HG03095 (cell line): Measurements from ENCODE around the gene XPR1.

Experiments
- ATAC-seq: cut with Tn5 transposase; IDR thresholded peaks from one replicate; pipeline ENCODE4 v1.9.1; 2021; ENCODE audit warnings: moderate library complexity; ENCODE audit not compliant: unreplicated experiment

Gene XPR1

GRCh38 chr1:180631766-180632325, at the start of gene XPR1:
TSS of gene XPR1 (plus strand) at chr1:180632022. CDS start at chr1:180632202, 180 bp downstream.
- peak; percentile 98 for ATAC-seq

DNA sequence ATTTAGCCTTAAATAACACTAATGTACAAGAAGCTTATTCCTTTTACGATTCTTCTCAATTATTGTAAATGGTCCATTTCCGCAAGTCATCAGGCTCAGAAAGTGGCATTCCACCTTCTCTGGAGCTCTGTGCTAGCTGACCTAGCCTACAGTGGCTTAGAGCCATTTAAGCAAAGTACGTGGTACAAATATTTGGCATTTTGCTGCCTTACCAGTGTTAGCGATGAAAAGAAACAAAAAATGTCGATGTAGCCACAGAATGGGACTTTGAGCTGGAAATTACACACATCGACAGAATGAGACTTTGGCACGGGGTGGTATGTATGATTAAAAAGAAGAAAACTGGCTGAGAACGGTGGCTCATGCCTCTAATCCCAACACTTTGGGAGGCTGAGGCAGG, 47.0 kb upstream of the XPR1 start:
- ATAC-seq: no peak

DNA sequence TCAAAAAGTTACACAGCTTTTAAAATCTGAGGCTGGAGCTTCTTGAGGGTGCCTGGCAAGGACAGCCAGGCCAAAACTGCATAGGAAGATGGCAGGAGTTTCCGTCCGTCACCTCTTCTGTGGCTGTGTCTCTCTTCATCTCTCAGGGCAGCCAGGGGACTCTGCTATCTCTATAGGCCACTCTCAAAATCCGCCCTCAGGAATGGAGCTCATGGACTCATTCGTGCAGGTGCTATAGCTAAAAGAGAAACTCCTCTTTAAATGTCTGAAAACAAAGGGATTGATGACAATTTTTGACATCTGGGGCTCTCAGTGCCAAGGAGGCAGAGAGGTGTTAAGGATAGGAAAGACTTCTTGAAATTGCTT, 45.8 kb upstream of the XPR1 start:
- ATAC-seq: no peak

- ATAC-seq: no peak
Measured at GRCh38 chr1:180586671-180587155, 45.1 kb upstream of the XPR1 start.

DNA sequence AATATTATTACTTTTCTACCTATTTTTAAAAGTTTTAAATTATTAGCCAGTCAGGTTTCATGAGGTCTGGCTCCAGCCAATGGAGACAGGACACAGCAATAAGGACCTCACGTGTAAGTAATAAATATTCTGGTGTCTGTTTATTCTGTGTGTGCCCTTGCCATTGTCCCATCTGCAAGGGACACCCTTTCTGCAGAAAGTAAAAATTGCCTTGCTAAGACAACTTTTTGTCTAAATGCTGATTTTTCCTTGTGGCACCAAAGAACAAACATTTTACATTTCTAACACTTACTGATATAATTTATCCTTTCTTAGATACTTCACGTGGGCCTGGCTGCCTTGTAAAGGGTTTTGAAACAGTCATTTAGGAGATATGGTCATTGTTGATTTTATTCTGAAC, 43.7 kb upstream of the XPR1 start:
- no peak for ATAC-seq

DNA sequence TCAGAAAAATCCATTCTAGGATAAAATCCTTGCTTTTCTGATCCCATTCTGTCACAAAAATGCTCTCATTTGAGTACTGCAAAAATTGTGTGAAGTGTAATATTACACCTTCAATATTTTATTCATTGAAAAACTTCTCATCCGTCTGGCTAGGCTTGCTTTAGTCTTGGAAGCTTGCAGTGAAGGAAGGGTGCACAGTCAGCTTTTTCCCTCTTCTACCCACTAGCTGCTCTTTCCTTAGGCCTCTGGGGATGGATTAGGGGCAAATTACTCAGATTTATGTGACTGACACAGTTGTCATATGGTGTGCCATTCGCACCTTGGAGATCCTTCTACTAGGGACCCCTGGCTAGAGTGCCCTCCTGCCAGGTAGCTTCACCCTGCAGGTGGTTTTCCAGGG, 40.9 kb upstream of the XPR1 start:
- ATAC-seq: no peak

DNA sequence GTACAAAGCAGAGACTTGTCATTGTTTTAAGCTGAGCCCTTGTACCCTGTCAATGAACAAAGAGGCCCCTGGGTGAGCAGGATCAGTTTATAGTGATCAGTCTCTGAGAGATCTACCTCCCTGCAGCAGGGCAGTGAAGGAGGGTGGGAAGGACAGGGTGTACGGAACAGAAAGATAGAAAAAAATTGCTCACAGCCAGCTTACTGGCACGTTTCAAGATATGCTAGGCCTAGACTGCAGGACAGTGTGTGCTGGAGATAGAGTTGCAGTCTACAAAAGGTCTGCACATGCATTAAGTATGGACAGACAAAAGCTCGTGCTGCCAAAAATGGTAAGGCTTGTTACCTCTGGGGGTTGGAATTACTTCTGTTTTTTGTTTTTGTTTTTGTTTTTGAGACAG, 38.4 kb upstream of the XPR1 start:
- no peak for ATAC-seq

GRCh38 chr1:180594723-180595122, 37.1 kb upstream of the XPR1 start:
- no peak for ATAC-seq

GRCh38 chr1:180595966-180596365, 35.9 kb upstream of the XPR1 start:
- no peak for ATAC-seq

DNA sequence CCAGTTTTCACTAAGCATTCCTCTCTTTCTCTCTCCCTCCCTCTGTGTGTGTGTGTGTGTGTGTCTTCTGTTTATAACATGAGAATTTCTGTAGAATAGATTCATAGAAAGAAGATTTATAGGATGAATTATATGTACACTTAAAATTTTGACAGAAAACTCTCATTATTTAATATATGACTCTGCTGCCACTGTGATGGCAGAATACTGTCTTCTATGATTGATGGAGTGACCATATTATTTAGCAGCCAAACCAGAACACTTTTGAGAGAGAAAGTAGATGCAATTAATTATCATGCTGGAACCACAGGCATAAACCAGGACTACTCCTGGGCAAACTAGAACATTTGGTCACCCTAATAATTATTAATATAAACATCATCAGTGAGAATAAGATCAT, 34.3 kb upstream of the XPR1 start:
- no peak for ATAC-seq

DNA sequence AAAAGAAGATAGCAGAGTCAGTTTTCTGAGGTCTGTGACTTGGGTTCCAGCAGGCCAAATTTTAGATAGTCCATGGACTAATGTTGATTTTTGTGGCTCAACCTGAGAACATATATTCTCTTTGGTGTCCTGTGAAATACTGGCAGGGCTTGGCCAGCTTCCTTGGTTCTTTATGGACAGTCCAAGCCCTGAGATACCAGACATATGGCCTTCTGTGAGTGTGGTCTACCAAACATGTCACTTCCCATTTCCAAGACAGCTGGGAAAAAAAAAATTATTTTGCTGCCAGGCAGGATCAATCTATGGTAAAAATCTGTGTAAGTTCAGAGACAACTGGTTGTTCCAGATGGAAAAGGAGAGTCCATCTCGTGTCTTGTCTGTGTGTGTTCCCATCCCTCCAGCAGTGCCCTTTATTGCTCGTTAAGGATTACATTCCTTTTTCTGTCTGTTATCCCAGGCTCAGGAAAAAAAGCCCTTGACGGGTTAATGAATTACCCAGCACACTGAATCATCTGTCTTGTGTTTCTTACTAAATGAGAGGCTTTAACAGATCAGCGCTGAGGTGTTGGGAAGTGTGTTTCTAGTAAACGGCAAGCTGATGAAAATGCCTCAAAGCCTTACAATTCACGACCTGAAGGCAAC, 33.4 kb upstream of the XPR1 start:
- ATAC-seq: no peak

GRCh38 chr1:180600343-180600742, 31.5 kb upstream of the XPR1 start:
- no peak for ATAC-seq

DNA sequence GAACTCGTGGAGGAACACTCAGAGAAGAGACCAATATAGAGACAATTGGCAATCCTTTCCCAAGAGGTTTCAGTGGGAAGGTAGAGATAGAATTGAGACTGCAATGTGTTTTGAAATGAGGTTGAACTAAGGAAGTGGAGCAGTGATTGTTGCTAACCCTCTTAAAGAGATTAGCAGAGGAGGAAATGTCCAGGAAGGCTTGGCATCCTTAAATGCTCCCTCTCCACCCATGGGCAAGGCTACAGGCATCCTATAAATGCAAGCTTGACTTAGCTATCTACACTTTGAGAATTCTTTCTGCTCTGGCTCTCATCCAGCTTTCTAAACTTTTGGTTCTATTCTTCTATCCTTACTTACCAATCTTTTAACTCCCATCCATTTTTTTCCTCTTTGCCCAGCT, 30.3 kb upstream of the XPR1 start:
- ATAC-seq: no peak

GRCh38 chr1:180603223-180603849, 28.5 kb upstream of the XPR1 start:
- ATAC-seq: no peak

- ATAC-seq: no peak
Measured at GRCh38 chr1:180603850-180604226, 28.0 kb upstream of the XPR1 start.

GRCh38 chr1:180606155-180606554, 25.7 kb upstream of the XPR1 start:
- no peak for ATAC-seq

GRCh38 chr1:180609643-180610555, 21.9 kb upstream of the XPR1 start:
- ATAC-seq: no peak

DNA sequence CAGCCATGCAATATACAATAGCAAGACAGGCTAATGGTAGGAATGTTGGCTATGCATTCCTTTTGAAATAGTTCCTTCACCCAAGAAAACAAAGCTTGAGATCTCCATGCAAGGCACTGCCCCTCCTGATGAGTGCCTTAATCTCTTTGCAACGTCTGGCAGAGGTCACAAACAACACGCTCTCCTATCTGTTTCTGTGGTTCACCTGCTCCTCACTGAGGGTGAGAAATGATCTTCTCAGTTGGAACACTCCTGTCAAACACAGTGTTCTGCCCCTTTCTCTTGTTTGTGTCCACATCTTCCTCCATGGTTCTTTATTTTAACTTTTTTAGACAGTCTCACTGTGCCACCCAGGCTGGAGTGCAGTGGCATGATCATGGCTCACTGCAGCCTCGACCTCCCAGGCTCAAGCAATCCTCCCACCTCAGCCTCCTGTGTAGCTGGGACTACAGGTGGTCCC, 21.2 kb upstream of the XPR1 start:
- no peak for ATAC-seq

GRCh38 chr1:180611016-180611930, 20.5 kb upstream of the XPR1 start:
- no peak for ATAC-seq

DNA sequence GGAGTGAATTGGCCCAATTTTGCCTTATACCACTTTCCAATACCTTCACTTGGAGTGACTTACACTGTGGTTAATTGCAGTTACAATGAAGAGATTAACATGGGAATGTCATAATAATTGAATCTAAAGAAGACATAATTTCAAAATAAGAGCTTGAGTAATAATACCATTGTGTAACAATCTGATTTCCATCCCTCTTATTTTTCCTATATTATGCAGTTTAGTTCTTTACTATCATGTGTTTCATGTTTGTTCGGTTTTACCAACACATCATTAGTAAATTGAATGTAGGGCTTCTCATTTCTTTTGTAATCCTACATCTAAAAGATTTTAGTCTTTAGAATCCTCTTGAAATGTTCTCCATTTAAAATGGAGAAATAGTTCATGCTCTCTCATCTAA, 19.2 kb upstream of the XPR1 start:
- ATAC-seq: no peak
